WERI-Rb-1 (cell line): ENCODE measurements around the gene MRPL16.

Source experiments
- DNase-seq: peaks from one replicate; pipeline ENCODE4 v3.0.0-alpha.2; 2020
- H3K27ac ChIP-seq: fragments of 250-450 bp; sonication (Bioruptor Pico); 2 replicates; pipeline ENCODE4 v1.5.1; 2020; ENCODE audit warnings: mild to moderate bottlenecking, moderate library complexity
- H3K27me3 ChIP-seq: fragments of 250-450 bp; sonication (Bioruptor Pico); 2 replicates; pipeline ENCODE4 v1.5.1; 2021; ENCODE audit warnings: mild to moderate bottlenecking, low read depth, moderate library complexity; ENCODE audit not compliant: insufficient read depth, severe bottlenecking
- H3K36me3 ChIP-seq: fragments of 250-450 bp; sonication (Bioruptor Pico); 2 replicates; pipeline ENCODE4 v1.5.1; 2020; ENCODE audit warnings: mild to moderate bottlenecking, moderate library complexity
- H3K4me3 ChIP-seq: 2 replicates; pipeline ENCODE4 v1.5.1; 2011; ENCODE audit warnings: low read depth, mild to moderate bottlenecking, control low read depth, low read length
- H3K9me3 ChIP-seq: fragments of 250-450 bp; sonication (Bioruptor Pico); 2 replicates; pipeline ENCODE4 v1.5.1; 2021; ENCODE audit warnings: mild to moderate bottlenecking, moderate library complexity; ENCODE audit not compliant: severe bottlenecking
- TF ChIP-seq, protein P1 (sequence below): IDR thresholded peaks from 2 replicates; pipeline ENCODE4 v1.5.1; 2011; ENCODE audit warnings: low read depth, mild to moderate bottlenecking, control low read depth, inconsistent platforms, low read length

MRPL16 gene

DNA sequence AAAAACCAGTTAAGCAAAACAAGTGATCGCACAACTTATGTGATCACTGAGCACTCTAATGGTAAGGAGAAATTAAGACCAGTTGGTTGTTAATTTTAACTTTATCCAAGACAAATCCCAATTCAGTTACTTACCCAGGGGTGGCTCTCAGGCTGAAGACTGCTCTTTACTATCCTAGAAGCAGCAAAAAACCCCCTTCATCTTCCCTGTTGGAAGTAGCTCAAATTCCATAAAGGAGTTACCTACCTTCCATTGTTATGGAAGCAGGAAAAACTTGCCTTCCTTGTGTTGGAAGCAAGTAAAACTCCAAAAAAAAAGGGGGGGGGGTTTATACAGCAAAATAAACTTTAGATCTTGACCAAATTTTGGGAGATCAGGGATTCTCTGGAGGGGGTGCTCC is 5.2 kb upstream of the MRPL16 start:
- H3K36me3 ChIP-seq: no peaks in the 10 kb centered on the region
- DNase-seq: no peak
- H3K4me3 ChIP-seq: no peak overlapping the region
- no peak overlapping the region for H3K27ac ChIP-seq
- no peaks in the 10 kb centered on the region for H3K9me3 ChIP-seq
- TF ChIP-seq, protein P1, sequence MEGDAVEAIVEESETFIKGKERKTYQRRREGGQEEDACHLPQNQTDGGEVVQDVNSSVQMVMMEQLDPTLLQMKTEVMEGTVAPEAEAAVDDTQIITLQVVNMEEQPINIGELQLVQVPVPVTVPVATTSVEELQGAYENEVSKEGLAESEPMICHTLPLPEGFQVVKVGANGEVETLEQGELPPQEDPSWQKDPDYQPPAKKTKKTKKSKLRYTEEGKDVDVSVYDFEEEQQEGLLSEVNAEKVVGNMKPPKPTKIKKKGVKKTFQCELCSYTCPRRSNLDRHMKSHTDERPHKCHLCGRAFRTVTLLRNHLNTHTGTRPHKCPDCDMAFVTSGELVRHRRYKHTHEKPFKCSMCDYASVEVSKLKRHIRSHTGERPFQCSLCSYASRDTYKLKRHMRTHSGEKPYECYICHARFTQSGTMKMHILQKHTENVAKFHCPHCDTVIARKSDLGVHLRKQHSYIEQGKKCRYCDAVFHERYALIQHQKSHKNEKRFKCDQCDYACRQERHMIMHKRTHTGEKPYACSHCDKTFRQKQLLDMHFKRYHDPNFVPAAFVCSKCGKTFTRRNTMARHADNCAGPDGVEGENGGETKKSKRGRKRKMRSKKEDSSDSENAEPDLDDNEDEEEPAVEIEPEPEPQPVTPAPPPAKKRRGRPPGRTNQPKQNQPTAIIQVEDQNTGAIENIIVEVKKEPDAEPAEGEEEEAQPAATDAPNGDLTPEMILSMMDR: no peak
- H3K27me3 ChIP-seq: no peaks in the 10 kb centered on the region

DNA sequence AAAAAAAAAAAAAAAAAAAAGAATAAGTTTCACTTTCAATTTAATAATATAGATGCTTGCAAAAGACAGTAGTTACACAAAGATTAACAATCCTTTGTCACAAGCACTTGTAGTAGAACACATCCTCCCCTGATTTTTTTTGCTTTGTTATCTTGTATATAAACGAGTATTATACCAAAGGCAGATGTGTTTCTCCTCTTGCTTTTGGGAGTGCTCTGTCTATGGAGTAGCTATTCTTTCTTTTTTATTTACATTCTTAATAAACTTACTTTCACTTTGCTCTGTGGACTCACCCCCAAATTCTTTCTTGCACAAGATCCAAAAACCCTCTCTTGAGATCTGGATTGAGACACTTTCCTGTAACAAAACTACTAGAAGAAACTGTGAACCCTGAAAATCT is 3.4 kb upstream of the MRPL16 start:
- H3K27ac ChIP-seq: no peak overlapping the region
- TF ChIP-seq, protein P1: no peak
- no peaks in the 10 kb centered on the region for H3K9me3 ChIP-seq
- DNase-seq: no peak
- H3K27me3 ChIP-seq: no peaks in the 10 kb centered on the region
- H3K4me3 ChIP-seq: no peak overlapping the region
- H3K36me3 ChIP-seq: no peaks in the 10 kb centered on the region

DNA sequence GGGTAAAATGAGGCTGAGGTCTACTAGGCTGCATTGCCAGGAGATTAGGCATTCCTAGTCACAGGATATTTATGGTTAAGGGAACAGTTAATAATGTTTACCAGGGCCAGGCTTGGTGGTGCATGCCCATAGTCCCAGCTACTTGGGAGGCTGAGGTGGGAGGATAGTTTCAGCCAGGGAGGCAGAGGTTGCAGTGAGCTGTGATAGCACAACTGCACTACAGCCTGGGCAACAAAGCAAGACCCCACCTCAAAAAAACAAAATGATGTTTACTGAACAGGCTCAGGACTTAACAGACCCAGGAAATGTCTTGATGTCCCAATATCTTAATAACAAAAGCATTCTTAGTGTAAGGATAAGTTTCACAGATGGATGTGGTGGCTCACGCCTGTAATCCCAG is 2.8 kb upstream of the MRPL16 start:
- H3K27me3 ChIP-seq: no peaks in the 10 kb centered on the region
- H3K9me3 ChIP-seq: no peaks in the 10 kb centered on the region
- no peak overlapping the region for H3K4me3 ChIP-seq
- DNase-seq: no peak
- peaks cover 4% of the 10 kb centered on the region; the same call in 1 of the 2 replicates for H3K36me3 ChIP-seq
- TF ChIP-seq, protein P1: no peak
- no peak overlapping the region for H3K27ac ChIP-seq

DNA sequence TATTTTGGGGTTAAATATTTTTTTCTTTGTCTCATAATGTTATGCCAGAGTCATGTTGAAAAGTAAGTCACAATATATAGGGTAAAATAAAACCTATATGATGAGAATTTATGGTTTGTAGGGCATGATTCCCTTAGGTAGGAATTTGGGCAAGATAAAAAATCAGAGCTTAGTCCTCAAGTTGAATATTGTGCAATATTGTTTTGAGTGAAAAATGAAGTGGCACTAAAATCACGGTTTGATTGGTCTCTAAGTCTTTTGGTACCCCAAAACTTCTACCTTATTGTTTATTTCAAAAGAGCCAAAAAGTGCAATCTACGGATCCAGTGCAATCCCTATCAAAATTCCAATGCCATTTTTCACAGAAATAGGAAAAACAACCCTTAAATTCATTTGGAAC is 1.6 kb upstream of the MRPL16 start:
- TF ChIP-seq, protein P1: no peak
- H3K27me3 ChIP-seq: no peaks in the 10 kb centered on the region
- no peak for DNase-seq
- H3K4me3 ChIP-seq: no peak overlapping the region
- no peak overlapping the region for H3K27ac ChIP-seq
- H3K9me3 ChIP-seq: no peaks in the 10 kb centered on the region
- peaks cover 4% of the 10 kb centered on the region for H3K36me3 ChIP-seq

DNA sequence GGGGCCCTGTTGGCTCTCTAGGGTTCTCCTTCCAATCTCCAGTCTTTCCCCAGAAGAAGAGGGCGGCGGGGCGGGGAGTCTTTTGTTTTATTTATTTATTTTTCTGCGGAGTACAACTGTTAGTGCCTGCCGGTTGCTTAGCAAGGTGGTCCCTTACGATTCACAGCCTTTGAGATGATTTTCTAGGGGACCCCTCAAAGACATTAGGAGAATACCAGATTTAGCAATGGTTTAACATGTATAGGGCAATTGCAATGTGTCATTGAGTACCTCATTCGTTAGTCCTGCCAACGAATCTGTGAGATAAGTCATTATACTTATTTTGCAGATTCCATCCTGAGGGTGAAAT is 307 bp upstream of the MRPL16 start:
- Histone ChIP-seq H3K4me3 (peak overlapping the region; percentile 62), H3K36me3 (peaks cover 17% of the 10 kb centered on the region), H3K9me3 (no peaks in the 10 kb centered on the region), H3K27ac (peak overlapping the region; percentile 78), H3K27me3 (no peaks in the 10 kb centered on the region)
- no peak for DNase-seq
- TF ChIP-seq, protein P1: no peak

DNA sequence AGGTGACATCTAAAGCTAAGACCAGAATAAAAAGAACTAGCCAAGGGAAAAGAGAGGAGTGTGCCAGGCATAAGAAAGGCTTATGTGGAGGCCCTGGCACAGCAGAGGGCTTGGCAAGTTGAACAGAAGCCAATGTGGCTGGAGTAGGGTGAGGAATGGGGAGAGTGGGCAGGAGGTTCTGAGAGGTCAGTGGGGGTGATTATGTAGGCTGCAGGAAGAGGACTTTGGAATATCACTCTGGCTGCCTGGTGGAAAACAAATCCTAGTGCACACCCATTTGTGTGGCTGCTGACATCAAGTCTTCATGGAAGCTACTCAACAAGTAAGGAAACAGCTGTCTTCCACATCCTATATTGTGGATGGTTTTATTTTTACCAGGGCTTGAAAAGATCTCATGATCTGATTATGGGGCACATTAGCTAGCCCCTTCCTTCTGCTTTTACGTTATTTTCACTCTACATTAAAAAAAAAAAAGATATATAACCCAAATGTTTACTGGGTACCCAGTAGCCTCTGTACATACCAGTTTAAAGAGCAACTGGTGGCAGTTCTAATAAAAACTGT is 3.4 kb downstream of the MRPL16 start:
- TF ChIP-seq, protein P1: no peak
- H3K36me3 ChIP-seq: peaks cover 47% of the 10 kb centered on the region
- DNase-seq: no peak
- H3K27me3 ChIP-seq: no peaks in the 10 kb centered on the region
- no peaks in the 10 kb centered on the region for H3K9me3 ChIP-seq
- no peak overlapping the region for H3K27ac ChIP-seq
- H3K4me3 ChIP-seq: no peak overlapping the region
